PC-9 (cell line): ENCODE measurements around the gene TH.

Experiments
- EZH2 ChIP-seq: fragments of 200-600 bp; sonication (generic); IDR thresholded peaks from 2 replicates; pipeline ENCODE4 v1.8.0; 2017; ENCODE audit warnings: antibody characterized with exemption, low read depth
- TF ChIP-seq, protein P1 (sequence below): fragments of 200-600 bp; sonication (generic); conservative IDR thresholded peaks from 2 replicates; pipeline ENCODE4 v1.6.1; 2017; ENCODE audit warnings: mixed run types, antibody characterized with exemption, mild to moderate bottlenecking, moderate library complexity

GRCh38 chr11:2154195-2154585 is 17.4 kb downstream of the TH start:
- TF ChIP-seq, protein P1, sequence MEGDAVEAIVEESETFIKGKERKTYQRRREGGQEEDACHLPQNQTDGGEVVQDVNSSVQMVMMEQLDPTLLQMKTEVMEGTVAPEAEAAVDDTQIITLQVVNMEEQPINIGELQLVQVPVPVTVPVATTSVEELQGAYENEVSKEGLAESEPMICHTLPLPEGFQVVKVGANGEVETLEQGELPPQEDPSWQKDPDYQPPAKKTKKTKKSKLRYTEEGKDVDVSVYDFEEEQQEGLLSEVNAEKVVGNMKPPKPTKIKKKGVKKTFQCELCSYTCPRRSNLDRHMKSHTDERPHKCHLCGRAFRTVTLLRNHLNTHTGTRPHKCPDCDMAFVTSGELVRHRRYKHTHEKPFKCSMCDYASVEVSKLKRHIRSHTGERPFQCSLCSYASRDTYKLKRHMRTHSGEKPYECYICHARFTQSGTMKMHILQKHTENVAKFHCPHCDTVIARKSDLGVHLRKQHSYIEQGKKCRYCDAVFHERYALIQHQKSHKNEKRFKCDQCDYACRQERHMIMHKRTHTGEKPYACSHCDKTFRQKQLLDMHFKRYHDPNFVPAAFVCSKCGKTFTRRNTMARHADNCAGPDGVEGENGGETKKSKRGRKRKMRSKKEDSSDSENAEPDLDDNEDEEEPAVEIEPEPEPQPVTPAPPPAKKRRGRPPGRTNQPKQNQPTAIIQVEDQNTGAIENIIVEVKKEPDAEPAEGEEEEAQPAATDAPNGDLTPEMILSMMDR = no peak
- TF ChIP-seq EZH2 = no peak
